Right lung (tissue), 5 donors: Measurements from ENCODE around the gene NOX5. TPM values are rescaled to one million over a fixed set of nuclear protein-coding genes. Genes with fewer than 3 reads are reported as not detected.

Experiments used
- DNase-seq, 2 donors: peaks; one replicate each; pipeline ENCODE4 v3.0.0-alpha.2; 2013
- polyA plus RNA-seq, 5 donors: library from polyadenylated mRNA; unstranded; fragments of 120-200 nt; gene quantifications; one replicate each; pipeline versions ENCODE4 v1.2.1 to v1.2.3, GENCODE V29; 2013; ENCODE audit warnings: inconsistent platforms in 1 of 5, low replicate concordance in 1 of 5; ENCODE audit not compliant: insufficient read length in 5 of 5, insufficient read depth in 1 of 5

The NOX5 gene
- polyA plus RNA-seq, 5 donors: 0.33 to 1.2 (median 0.40) TPM

DNA sequence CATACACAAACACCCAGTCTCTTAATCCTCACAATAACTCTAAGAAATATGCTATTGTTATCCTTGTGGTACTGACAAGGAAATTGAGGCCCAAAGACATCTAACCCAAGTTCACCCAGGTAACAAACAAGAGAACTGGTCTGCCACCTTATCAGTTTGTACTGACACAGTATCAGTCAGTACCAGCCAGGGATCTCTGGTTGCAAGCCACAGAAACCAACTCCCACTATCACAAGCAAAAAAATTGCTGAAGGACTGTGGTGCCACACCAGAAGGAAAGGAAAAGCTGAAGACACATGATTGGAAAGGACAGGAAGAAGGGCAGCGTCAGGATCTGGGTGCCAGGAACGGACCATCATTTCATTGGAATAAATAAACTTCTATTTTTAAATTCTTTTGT is 82.1 kb downstream of the NOX5 start:
- no peak for DNase-seq

DNA sequence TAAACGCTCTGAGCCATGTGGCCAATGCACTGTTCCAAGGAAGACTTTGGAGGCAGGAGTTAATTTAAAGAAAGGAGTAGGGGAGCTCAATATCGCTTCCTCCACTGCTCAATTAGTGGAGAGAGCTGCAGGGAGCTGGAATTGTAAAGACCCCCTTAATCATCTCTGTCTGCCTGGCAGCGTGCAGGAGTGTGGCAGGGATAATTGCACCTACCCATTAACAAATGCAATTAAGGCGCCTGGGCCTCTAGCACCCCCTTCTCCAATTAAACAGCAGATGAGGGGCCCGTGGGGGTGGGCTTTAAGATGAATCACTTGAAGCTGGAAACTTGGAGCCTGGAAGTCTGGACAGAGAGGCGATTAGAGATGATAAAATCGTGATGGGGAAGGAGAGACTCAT is 84.3 kb downstream of the NOX5 start:
- no peak for DNase-seq

DNA sequence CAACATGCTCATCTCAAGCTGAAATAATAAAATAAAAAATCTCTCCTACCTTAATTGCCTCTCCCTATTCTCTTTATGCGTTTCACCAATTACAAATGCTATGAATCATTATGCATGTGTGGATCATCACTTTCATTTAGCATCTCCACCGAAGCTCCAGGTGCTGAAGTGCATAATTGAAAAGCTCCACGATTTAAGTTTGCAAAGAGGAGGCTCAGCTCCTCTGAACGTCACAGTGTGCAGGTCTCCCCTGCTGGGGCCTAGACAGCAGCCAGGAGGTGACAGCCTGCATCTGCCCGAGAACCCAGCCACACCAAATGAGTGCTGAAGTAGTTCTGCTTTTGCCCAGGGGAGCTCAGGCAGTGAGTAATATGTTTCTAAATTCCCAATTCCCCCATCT is 85.4 kb downstream of the NOX5 start:
- no peak for DNase-seq

DNA sequence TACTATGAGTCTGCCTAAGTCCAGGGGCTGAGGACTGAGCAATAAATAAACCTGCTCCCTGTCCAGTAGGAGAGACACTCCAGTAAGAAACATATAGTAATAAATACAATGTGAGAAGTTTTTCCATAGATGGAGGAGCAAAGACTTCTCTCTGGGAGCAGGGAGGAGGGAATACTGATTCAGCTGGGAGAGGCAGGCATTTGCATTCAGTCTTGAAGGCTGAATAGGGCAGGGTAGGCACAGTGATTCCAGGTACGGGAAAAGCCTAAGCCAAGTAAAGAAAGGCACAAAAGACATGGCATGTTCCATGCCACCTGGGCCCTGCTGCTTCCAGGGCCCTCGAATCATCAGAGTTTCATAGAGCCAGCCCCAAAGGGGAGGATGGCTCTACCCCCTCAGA is 86.3 kb downstream of the NOX5 start:
- no peak for DNase-seq

DNA sequence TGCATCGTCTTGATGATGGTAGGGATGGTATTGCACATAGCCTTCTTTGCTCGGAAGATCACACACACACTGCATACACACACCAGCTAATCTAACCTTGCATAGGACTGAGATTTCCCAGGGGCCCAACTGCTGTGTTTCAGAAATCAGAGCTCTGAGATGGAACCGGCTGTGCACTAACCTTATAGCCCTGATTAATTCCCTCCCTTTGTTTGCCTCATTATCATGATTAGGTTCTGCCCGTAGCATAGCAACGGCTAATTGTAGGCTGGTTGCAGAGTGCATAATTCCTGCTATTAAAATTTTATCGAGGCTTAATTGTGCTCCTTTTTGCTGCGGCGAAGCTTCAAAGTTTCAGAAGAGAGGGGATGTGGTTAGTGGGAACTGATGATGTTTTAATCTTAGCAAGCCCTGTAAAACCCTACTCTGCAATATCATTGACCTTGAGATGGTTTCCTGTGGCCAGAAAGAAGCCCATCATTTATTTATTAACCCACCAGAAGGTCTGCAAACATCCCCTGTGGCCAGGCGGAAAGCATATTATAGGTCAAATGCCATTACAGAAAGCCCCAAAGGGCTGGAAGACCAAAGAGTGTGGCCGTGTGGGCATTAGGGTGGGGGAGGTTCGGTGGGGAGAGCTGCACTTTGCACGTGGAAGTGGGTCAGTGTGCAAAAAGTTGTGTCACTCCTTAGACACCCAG is 89.7 kb downstream of the NOX5 start:
- DNase-seq: no peak

DNA sequence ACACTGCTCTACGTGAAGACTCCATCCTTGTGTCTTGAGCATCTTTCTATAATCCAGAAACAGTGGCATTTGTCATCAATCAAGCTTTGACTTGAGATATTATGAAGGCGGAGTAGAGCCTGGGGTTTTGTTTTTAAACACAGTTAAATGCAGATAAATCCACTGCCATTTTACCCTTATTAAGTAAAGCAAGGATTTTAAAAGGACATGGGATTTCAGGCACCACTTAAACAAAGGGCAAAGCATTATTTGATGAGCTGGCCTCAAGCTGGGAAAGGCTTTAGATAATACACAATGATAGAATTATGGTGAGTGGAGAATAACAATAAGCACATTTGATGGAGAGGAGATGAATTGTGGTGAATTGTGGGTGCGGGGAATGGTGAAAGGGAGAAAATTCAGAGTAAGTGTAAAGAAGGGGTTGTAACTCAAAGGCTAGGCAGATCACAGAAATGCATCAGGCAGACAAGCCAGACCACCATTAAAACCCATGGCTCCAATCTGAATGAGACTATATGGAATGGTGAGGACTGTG is 91.0 kb downstream of the NOX5 start:
- no peak for DNase-seq

DNA sequence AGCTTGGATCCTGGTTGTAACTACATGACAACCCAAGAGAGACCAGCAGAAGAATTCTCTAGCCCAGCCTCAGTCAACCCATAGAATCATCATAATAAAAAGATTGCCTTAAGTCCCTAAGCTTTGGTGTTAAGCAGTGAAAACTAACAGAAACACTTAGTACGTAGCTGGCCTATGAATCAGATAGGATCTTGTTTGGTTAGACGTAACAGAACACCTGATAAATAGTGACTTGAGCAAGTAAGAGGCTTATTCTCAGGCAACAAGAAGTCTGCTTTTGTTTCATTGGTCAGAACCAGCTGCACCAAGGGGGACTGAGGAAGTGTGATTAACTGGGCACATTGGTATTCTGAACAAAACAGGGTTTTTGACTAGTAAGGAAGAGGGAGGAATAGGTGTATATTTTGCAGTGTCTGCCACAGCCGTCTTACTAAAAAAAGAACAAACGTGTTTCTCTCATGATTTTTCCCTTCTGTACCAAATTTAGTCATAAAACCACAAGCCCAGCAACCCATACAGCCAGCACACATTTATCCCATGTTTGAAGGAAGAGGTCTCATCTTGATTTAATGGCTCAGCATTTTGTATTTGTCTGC is 92.6 kb downstream of the NOX5 start:
- no peak for DNase-seq

Other genes with a start within 250 kb of the NOX5 start
- gene ANP32A, start 193.8 kb upstream of the NOX5 start, polyA plus RNA-seq: 100 to 1,000 TPM; 272 to 353 (median 306) TPM
- gene SPESP1, start 84.2 kb upstream of the NOX5 start, polyA plus RNA-seq: 1 to 10 TPM; 2.2 to 8.1 (median 2.4) TPM
- gene GLCE, start 145.9 kb downstream of the NOX5 start, polyA plus RNA-seq: 10 to 100 TPM; 50.9 to 66.1 (median 62.0) TPM